ENCODE measurements around the gene ACSM2B.
"Not testable (repeated sequence)": the region's sequence is repeated elsewhere in the genome, so short reads cannot be mapped to it uniquely, and the experiment has no call there.

ACSM2B gene

DNA sequence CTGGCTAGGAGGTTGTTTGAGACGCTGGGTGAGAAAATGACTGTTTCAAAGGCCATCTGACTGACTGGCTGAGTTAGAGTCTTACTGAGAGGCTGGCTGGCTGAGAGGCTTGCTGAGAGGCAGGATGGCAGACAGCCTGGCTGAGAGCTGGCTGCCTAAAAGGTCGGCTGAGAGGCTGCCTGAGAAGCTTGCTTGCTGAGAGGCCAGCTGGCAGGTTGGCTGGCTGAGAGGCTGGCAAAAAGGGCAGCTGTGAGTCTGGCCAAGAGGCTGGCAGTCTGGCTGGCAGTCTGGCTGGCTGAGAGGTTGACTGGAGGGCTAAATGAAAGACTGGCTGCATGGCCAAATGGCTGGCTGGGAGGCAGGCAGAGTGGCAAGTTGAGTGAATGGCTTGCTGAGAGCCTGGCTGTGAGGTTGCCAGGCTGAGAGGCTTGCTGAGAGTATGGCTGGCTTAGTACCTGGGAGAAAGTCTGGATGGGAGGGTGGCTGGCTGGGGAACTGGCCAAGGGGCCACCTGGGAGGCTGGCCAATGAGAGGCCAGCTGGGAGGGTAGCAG, 35.3 kb upstream of the ACSM2B start:
- Histone ChIP-seq H3K4me3 (no peak overlapping the region), H3K27me3 (ENCODE audit: low read depth) (no peaks in the 10 kb centered on the region), H3K4me1 (no peaks in the 10 kb centered on the region), H3K36me3 (replicated peaks) (no peaks in the 10 kb centered on the region), H3K9me3 (no peaks in the 10 kb centered on the region)
- in situ Hi-C loops (cut with MboI; ENCODE audit: low sequenced_read_pairs): no loop called here
- DNase-seq (ENCODE audit: low spot score in 2 of 2): no peak

DNA sequence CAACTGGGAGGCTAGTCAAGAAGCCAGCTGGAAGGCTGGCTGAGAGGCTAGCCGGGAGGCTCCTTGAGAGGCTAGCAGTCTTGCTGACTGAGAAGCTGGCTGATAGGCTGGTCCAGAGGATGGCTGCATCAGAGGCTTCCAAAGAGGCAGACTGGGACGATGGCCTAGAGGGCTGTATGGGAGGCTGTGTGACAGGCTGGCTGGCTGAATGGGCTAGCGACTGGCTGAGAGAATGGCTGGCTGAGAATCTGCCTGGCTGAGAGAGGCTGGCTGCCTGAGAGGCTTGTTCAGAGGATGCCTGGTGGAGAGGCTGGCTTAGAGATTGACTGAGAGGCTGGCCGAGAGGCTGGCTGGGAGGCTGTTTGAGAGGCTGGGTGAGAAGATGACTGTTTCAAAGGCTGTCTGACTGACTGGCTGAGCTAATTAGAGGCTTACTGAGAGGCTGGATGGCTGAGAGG, 34.8 kb upstream of the ACSM2B start:
- Histone ChIP-seq H3K4me3 (no peak overlapping the region), H3K27me3 (ENCODE audit: low read depth) (no peaks in the 10 kb centered on the region), H3K9me3 (no peaks in the 10 kb centered on the region), H3K4me1 (no peaks in the 10 kb centered on the region), H3K36me3 (replicated peaks) (no peaks in the 10 kb centered on the region)
- no peak for DNase-seq (ENCODE audit: low spot score in 2 of 2)
- in situ Hi-C loops (cut with MboI; ENCODE audit: low sequenced_read_pairs): no loop called here

DNA sequence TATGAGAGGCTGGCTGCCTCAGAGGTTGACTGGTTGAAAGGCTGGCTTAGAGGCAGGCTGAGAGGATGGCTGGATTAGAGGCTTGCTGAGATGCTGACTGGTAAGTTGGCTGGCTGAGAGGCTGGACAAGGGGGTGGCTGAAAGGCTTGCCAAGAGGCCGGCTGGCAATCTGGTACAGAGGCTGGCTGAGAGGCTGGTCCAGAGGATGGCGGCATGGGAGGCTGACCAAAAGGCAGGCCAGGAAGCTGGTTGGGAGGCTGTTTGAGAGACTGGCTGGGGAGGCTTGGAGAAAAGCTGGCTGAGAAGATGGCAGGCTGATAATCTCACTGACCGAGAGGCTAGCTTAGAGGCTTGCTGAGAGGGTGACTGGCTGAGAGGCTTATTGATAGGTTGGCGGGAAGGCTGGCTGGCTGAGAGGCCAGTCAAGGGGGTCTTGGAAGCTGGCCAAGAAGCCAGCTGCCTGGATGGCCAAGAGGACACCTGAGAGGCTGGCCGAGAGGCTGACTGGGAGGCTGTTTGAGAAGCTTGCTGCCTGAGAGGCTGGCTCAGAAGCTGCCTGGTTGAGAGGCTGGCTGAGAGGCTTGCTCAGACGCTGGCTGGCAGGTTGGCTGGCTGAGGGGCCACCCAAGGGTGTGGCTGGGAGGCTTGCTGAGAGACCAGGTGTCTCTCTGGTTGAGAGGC, 34.2 kb upstream of the ACSM2B start:
- DNase-seq (ENCODE audit: low spot score in 2 of 2): no peak
- no peaks in the 10 kb centered on the region for H3K36me3 ChIP-seq (replicated peaks)
- no peaks in the 10 kb centered on the region for H3K27me3 ChIP-seq (ENCODE audit: low read depth)
- no peaks in the 10 kb centered on the region for H3K9me3 ChIP-seq
- in situ Hi-C loops (cut with MboI; ENCODE audit: low sequenced_read_pairs): no loop called here
- H3K4me1 ChIP-seq: no peaks in the 10 kb centered on the region
- no peak overlapping the region for H3K4me3 ChIP-seq

DNA sequence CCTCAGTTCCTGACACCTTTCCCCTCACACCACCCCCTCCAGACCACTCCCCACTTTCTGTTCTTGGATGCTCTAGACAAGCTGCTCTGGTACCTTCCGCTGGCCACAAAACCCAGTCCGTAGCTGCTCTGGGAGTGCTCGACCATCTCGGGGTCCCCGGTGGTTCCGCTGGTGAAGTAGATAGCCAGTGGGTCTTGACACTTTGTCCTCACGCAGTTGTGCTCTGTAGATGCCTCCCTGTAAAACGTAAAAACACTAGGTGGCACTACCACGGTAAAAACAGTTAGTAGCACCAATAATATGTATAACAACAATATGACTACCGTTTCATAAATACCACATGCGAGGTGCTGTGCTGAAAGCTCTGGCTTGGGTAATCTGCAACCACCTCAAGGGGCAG, 26.0 kb upstream of the ACSM2B start:
- DNase-seq (ENCODE audit: low spot score in 2 of 2): peak; percentile 31 to 38
- in situ Hi-C loops (cut with MboI; ENCODE audit: low sequenced_read_pairs): not testable (repeated sequence)

DNA sequence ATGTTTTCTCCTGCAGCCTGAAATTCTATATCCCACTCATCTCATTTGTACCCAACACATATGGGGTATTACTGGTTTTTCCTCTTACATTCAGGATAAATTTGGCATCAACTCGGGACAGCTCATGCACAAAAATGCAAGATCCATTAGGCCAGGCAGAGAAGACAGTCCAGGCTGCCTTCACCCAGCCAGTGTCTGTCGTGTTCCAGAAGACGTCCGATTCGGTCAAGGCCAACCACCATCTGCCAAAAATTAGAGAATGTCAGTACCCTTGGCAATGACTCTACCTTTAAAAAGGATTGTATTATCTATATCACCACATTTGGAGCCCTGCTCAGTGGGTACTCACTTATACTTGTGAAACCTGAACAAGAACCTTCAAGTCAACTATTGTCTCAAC, 23.3 kb upstream of the ACSM2B start:
- DNase-seq (ENCODE audit: low spot score in 2 of 2); H3K4me1 ChIP-seq; H3K4me3 ChIP-seq; in situ Hi-C loops (cut with MboI; ENCODE audit: low sequenced_read_pairs); H3K36me3 ChIP-seq (replicated peaks); H3K9me3 ChIP-seq; H3K27me3 ChIP-seq (ENCODE audit: low read depth): not testable (repeated sequence)

More for the DNA sequence above, 26.0 kb upstream of the ACSM2B start:
- H3K9me3 ChIP-seq; H3K27me3 ChIP-seq (ENCODE audit: low read depth); H3K4me3 ChIP-seq; H3K4me1 ChIP-seq; H3K36me3 ChIP-seq (replicated peaks): not testable (repeated sequence)

DNA sequence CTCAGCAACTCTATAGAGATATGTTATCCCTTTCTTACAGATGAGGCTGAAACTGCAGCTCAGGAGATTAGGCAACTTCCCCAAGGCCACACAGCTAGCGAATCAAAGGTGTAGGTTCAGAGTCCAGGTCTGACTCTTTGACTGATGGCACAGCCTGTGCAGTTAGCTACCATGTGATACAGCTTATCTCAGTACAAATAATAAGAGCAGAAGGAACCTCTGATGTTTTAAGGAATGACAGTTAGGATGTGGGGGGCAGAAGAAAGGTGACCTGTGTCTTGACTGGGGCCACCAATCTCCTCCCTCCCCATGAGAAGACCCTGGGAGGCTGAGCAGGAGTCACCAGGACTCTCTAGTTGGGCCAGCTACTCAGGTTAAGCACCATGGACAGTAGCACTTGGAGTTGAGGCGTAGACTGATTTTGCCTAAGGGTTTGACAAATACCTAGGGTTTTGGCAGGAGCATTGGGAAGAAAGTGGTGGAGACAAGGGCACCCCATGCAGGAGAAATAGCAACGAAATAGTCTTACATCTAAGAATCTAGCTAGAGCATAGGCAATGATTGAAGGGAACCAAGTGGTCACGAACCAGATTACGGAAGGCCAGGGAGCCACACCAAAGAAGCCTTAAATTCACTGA, 22.8 kb upstream of the ACSM2B start:
- H3K4me3 ChIP-seq: no peak overlapping the region
- H3K36me3 ChIP-seq (replicated peaks): no peaks in the 10 kb centered on the region
- H3K9me3 ChIP-seq: no peaks in the 10 kb centered on the region
- H3K27me3 ChIP-seq (ENCODE audit: low read depth): no peaks in the 10 kb centered on the region
- no peak for DNase-seq (ENCODE audit: low spot score in 2 of 2)
- H3K4me1 ChIP-seq: no peaks in the 10 kb centered on the region
- in situ Hi-C loops (cut with MboI; ENCODE audit: low sequenced_read_pairs): no loop called here

DNA sequence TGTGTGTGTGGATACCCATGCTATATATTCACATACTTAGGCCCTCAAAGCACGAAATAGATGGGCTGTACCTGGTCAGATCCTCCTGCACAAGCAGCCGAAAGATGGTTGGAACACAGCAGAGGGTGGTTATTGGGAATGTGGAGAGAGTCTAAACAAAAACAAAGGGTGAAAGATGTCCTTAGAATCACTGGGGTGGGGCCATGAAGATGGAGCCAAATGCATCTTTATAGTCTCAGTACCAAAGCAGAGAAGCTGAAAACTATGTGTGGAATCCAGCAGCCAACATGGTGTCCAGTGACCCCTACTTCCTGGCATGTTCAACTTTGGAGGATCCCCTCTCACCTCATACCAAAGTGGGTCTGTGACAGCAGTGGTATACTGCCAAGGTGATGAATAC, 19.5 kb upstream of the ACSM2B start:
- H3K4me3 ChIP-seq; H3K27me3 ChIP-seq (ENCODE audit: low read depth); H3K9me3 ChIP-seq; in situ Hi-C loops (cut with MboI; ENCODE audit: low sequenced_read_pairs); DNase-seq (ENCODE audit: low spot score in 2 of 2); H3K36me3 ChIP-seq (replicated peaks); H3K4me1 ChIP-seq: not testable (repeated sequence)

DNA sequence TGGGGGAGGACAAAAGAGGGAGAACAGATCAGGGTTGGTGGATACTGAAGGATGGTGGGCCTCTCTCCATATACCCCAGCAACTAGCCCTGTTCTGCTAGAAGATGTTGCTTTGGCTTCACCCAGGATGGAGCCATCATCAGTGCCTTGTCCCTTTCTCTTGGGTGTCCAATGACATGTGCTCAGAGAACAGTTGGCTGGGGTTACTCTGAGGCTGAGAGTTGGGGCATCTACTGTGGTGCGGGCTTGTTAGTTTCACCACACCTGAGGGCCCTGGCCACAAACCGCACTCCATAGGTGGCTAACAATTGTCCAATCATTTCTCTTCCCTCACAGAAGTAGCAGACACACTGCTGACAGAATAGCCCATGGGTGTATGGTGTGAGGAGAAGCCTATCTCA, 18.9 kb upstream of the ACSM2B start:
- H3K27me3 ChIP-seq (ENCODE audit: low read depth); H3K4me3 ChIP-seq; DNase-seq (ENCODE audit: low spot score in 2 of 2); H3K36me3 ChIP-seq (replicated peaks); in situ Hi-C loops (cut with MboI; ENCODE audit: low sequenced_read_pairs); H3K4me1 ChIP-seq; H3K9me3 ChIP-seq: not testable (repeated sequence)

DNA sequence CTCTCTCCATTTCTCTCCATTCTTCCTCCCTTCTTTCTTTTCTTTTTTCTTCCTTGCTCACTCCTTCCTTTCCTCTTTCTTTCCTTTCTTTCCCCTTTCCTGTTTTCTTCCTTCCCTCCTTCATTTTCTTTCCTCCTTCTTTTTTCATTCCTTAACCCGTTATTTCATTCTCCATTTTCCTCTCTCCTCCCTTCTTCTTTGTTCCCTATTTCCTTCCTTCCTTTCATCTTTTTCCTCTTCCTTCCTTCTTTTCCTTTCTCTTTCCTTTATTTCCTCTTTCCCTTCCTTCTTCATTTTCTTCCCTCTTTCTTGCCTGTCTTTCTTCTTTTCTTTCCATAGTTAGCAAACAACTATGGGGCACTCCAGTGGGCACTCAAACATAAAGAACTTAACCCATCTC, 16.6 kb upstream of the ACSM2B start:
- H3K9me3 ChIP-seq; H3K4me3 ChIP-seq; in situ Hi-C loops (cut with MboI; ENCODE audit: low sequenced_read_pairs); H3K4me1 ChIP-seq; DNase-seq (ENCODE audit: low spot score in 2 of 2); H3K27me3 ChIP-seq (ENCODE audit: low read depth); H3K36me3 ChIP-seq (replicated peaks): not testable (repeated sequence)

DNA sequence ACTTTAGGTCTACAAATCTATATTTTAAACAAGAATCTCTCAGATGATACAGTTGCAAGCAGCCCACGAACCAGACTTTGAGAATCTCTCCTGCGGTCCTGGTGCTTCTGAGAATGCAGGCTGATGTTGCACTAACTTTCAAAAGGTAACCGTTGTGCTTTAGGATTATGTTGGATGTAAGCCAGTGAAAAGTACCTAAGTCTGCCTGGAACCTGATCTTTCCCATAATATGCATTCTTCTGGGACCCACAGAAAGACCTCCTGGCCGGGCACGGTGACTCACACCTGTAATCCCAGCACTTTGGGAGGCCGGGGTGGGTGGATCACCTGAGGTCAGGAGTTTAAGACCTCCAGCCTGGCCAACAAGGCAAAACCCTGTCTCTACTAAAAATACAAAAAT, 13.3 kb upstream of the ACSM2B start:
- H3K36me3 ChIP-seq (replicated peaks); H3K4me1 ChIP-seq; H3K9me3 ChIP-seq; H3K4me3 ChIP-seq; in situ Hi-C loops (cut with MboI; ENCODE audit: low sequenced_read_pairs); DNase-seq (ENCODE audit: low spot score in 2 of 2); H3K27me3 ChIP-seq (ENCODE audit: low read depth): not testable (repeated sequence)

DNA sequence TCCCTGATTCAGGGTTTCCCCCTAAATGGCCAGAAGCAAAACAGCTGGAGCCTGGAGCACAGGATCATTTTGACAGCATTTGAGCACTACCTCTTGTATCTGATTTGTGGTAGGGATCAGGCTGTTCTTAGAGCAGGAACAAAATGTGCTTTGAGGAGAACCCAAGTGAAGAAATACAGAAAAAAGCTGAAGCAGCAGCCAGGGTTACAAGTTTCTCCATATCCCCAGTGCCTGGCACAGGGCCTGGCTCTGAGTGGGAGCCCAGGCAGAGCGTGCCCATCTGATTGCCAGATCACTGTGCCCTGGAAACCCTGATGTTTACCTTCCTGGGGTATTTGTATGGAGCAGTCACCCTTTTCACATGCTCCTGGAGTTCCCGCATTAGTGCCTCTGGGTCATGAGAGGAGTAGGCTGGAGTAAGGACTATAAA, 11.5 kb upstream of the ACSM2B start:
- H3K9me3 ChIP-seq; H3K36me3 ChIP-seq (replicated peaks); in situ Hi-C loops (cut with MboI; ENCODE audit: low sequenced_read_pairs); H3K27me3 ChIP-seq (ENCODE audit: low read depth); DNase-seq (ENCODE audit: low spot score in 2 of 2); H3K4me3 ChIP-seq; H3K4me1 ChIP-seq: not testable (repeated sequence)

DNA sequence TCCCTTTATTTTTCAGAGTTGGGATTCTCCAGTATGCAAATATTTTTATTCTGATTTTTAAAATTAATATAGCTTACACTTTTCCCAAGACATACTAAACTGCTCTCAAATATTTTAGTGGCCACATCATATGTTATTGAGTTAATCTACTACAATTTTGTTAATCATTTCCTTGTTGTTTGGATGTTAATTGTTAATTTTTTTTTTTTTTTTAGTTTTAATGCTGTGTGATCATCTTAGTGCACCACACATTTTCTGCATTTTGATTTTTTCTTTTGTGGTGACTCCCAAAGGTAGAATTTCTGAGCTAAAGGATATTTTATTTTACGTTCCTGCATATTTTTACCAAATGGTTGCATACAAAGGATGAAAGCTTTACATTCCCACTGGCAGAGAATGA, 10.5 kb upstream of the ACSM2B start:
- in situ Hi-C loops (cut with MboI; ENCODE audit: low sequenced_read_pairs); H3K36me3 ChIP-seq (replicated peaks); H3K4me3 ChIP-seq; H3K27me3 ChIP-seq (ENCODE audit: low read depth); H3K4me1 ChIP-seq; H3K9me3 ChIP-seq; DNase-seq (ENCODE audit: low spot score in 2 of 2): not testable (repeated sequence)

DNA sequence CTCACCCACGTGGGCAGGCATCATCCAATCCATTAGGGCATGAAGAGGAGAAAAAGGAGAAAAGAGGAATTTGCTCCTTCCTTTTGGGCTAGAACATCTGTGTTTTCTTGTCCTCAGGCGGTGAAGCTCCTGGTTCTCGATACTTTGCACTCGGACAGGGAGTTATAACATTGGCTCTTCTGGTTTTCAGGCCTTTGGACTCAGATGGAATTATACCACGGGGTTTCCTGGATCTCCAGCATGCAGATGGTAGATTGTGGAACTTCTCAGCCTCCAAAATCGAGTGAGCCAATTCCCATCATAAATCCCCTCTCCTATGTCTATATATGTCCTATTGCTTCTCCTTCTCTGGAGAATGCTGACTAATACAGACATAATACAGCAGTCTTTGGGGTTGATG, 9.9 kb upstream of the ACSM2B start:
- in situ Hi-C loops (cut with MboI; ENCODE audit: low sequenced_read_pairs); H3K4me3 ChIP-seq; H3K36me3 ChIP-seq (replicated peaks); H3K9me3 ChIP-seq; DNase-seq (ENCODE audit: low spot score in 2 of 2); H3K27me3 ChIP-seq (ENCODE audit: low read depth); H3K4me1 ChIP-seq: not testable (repeated sequence)

DNA sequence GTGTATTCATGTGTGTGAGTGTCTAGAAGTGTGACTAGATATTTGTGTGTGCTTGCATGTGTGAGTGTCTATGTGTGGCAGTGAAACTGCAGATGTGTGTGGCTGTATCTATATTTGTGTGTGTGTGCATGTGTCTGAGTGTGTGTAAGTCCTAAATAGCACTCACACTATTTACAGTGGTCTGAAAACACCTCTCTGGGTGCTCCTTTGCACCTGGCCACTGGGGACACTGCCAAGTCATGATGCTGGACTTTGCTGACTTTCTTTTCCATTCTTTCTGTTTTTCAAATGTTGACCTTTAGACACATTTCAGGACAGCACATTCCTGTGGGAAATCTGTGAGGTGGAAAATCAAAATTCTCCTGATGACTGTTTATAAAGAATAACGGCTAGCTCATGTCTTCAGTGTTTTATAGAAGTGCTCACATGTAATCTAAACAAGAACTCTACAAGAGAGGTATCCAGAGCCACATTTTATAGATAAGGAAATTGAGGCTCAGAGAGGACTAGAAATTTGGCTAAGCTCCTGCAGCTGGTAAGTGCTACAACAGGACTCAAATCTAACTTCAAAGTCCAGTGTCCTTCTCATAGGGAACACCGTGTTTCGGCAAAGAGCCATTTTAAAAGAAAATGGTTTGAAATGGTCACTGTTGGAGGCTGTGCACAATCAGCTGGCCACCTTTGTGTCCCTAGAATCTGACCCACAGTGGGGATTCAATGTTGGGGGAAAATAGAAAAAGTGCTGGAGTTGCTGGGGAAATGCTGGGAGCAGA, 4.5 kb upstream of the ACSM2B start:
- DNase-seq (ENCODE audit: low spot score in 2 of 2); H3K27me3 ChIP-seq (ENCODE audit: low read depth); H3K4me3 ChIP-seq; in situ Hi-C loops (cut with MboI; ENCODE audit: low sequenced_read_pairs); H3K36me3 ChIP-seq (replicated peaks); H3K9me3 ChIP-seq; H3K4me1 ChIP-seq: not testable (repeated sequence)
